MCF 10A (cell line): ENCODE data around the gene LRRK2. TPM values are rescaled to one million over a fixed set of nuclear protein-coding genes. Genes with fewer than 3 reads are reported as not detected.

Source experiments
- Bru-seq: library from RNA; stranded (reverse); fragments of 400-500 nt; gene quantifications from one replicate; lab custom pipeline; 2021; lab: Mats Ljungman, UMichigan
- BruChase-seq, 2 experiments: library from RNA; stranded (reverse); fragments of 400-500 nt; gene quantifications; one replicate each; lab custom pipeline; 2021; lab: Mats Ljungman, UMichigan
- BruUV-seq: library from RNA; stranded (reverse); fragments of 400-500 nt; replicated peaks from 2 replicates; lab custom pipeline; 2021; lab: Mats Ljungman, UMichigan
- CTCF ChIA-PET: fragments of 300-600 bp; sonication (Branson Sonifier 250); formaldehyde crosslinking; extraction: SDS; loops from one replicate; lab custom pipeline; 2021; ENCODE audit warnings: antibody characterized with exemption, inconsistent platforms; lab: Yijun Ruan, JAX
- POLR2A ChIA-PET: fragments of 300-600, 350-650 bp; sonication (Branson Sonifier 250); formaldehyde crosslinking; extraction: SDS; loops from one replicate; lab custom pipeline; 2020; ENCODE audit warnings: antibody characterized with exemption, inconsistent platforms; lab: Yijun Ruan, JAX
- DNase-seq: peaks from one replicate; pipeline ENCODE4 v3.0.0-alpha.2; 2018; ENCODE audit not compliant: unreplicated experiment
- H3K27ac Mint-ChIP-seq: one replicate; pipeline ENCODE4 v1.8.0; 2022; ENCODE audit warnings: mild to moderate bottlenecking, low read depth, mixed read lengths; ENCODE audit not compliant: unreplicated experiment
- H3K27me3 Mint-ChIP-seq: one replicate; pipeline ENCODE4 v1.8.0; 2022; ENCODE audit warnings: mixed read lengths; ENCODE audit not compliant: insufficient read depth, unreplicated experiment
- H3K36me3 Mint-ChIP-seq: one replicate; pipeline ENCODE4 v1.8.0; 2022; ENCODE audit warnings: mild to moderate bottlenecking, moderate library complexity, mixed read lengths; ENCODE audit not compliant: insufficient read depth, unreplicated experiment
- H3K4me1 Mint-ChIP-seq: one replicate; pipeline ENCODE4 v1.8.0; 2022; ENCODE audit warnings: mixed read lengths; ENCODE audit not compliant: insufficient read depth, unreplicated experiment
- H3K4me3 Mint-ChIP-seq: one replicate; pipeline ENCODE4 v1.8.0; 2022; ENCODE audit warnings: mild to moderate bottlenecking, moderate library complexity, mixed read lengths; ENCODE audit not compliant: unreplicated experiment
- H3K9me3 Mint-ChIP-seq: one replicate; pipeline ENCODE4 v1.8.0; 2022; ENCODE audit warnings: mixed read lengths; ENCODE audit not compliant: unreplicated experiment
- intact Hi-C: fragments of 100-400 bp; cut with micrococcal nuclease; formaldehyde crosslinking; loops from 2 replicates; pipeline ENCODE4 v1.14.1; 2022
- long read RNA-seq: library from polyadenylated mRNA; stranded (forward); transcript quantifications from one replicate; pipeline ENCODE4 v2.0.0, GENCODE V29; 2022
- total RNA-seq: library from RNA; stranded (reverse); gene quantifications from 2 replicates; pipeline ENCODE4 v1.2.3, GENCODE V29; 2022
- TF ChIP-seq, protein P1 (sequence below): fragments of 200-600 bp; IDR thresholded peaks from one replicate; pipeline ENCODE4 v1.8.0; 2022; ENCODE audit warnings: antibody characterized with exemption, mild to moderate bottlenecking; ENCODE audit not compliant: unreplicated experiment

Gene LRRK2
- 4.2 and 4.5 TPM in 2 replicates for total RNA-seq
- Bru-seq, nascent RNA, result percentile 48 among the genes with signal in this experiment
- BruChase-seq, experiment 1, labeled RNA remaining after a 6-hour chase, result percentile 39 among the genes with signal in this experiment
- BruChase-seq, experiment 2, labeled RNA remaining after a 2-hour chase, result percentile 41 among the genes with signal in this experiment
- long read RNA-seq, partial matches to known transcripts, result 0 of 1 reads
- long read RNA-seq, other reads (novel, unspliced or antisense), result 1 of 1 reads

- Mint-ChIP-seq H3K27me3 (no peaks in the 10 kb centered on the region), H3K36me3 (no peaks in the 10 kb centered on the region), H3K4me3 (peak within 1 kb of the TSS; percentile 71), H3K9me3 (no peaks in the 10 kb centered on the region), H3K4me1 (peaks cover 42% of the 10 kb centered on the region), H3K27ac (peak within 1 kb of the TSS; percentile 79)
- TSS peak; percentile 49 for BruUV-seq
- DNase-seq, result peak; percentile 58
- ChIA-PET CTCF (interaction anchor here (0.7 to 1.6 kb wide), 7 partner anchors 11 to 91 kb away, joined by 3 to 6 read pairs (median 3); no protein-coding TSS in a partner anchor), POLR2A (interaction anchor here (0.9 to 2.7 kb wide), 13 partner anchors 8 to 87 kb away, joined by 3 to 50 read pairs (median 3); no protein-coding TSS in a partner anchor)
- TF ChIP-seq, protein P1, sequence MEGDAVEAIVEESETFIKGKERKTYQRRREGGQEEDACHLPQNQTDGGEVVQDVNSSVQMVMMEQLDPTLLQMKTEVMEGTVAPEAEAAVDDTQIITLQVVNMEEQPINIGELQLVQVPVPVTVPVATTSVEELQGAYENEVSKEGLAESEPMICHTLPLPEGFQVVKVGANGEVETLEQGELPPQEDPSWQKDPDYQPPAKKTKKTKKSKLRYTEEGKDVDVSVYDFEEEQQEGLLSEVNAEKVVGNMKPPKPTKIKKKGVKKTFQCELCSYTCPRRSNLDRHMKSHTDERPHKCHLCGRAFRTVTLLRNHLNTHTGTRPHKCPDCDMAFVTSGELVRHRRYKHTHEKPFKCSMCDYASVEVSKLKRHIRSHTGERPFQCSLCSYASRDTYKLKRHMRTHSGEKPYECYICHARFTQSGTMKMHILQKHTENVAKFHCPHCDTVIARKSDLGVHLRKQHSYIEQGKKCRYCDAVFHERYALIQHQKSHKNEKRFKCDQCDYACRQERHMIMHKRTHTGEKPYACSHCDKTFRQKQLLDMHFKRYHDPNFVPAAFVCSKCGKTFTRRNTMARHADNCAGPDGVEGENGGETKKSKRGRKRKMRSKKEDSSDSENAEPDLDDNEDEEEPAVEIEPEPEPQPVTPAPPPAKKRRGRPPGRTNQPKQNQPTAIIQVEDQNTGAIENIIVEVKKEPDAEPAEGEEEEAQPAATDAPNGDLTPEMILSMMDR, result no peak
- intact Hi-C loops, result no loop called here
Observed at GRCh38 chr12:40224439-40225291, at the start of gene LRRK2. Gene LRRK2, plus strand, starts transcription at chr12:40224997. Its CDS starts 135 bp downstream, at chr12:40225132.

DNA sequence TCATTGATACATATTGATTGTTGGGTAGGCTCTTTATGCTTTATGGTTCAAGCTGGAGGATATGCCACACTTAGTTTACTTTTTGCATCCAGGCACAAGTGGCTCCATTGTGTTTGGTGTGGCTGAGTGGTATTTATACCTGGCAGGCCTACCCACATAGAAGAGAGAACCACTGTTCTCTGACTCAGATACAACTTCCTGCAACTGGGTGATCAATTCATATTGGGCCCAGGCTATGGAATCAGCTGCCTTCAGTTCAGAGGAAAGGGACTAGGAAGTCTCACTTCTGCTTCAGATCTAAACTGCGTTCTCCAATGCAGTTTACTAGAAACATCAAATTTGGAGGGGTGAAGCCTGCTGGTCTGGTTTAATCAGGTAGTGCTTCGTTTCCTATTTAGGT is 49.8 kb upstream of the LRRK2 start:
- H3K36me3 Mint-ChIP-seq, result no peaks in the 10 kb centered on the region
- H3K9me3 Mint-ChIP-seq, result no peaks in the 10 kb centered on the region
- H3K27me3 Mint-ChIP-seq, result no peaks in the 10 kb centered on the region
- no TSS peak for BruUV-seq
- intact Hi-C loops, result no loop called here
- no peak overlapping the region for H3K4me3 Mint-ChIP-seq
- TF ChIP-seq, protein P1, result no peak
- ChIA-PET CTCF (interaction anchor here (0.7 to 1.2 kb wide), 2 partner anchors 9 to 26 kb away, joined by 3 to 4 read pairs; no protein-coding TSS in a partner anchor), POLR2A (interaction anchor here (0.9 to 1.0 kb wide), 2 partner anchors 16 to 32 kb away, joined by 3 to 4 read pairs; no protein-coding TSS in a partner anchor)
- H3K27ac Mint-ChIP-seq, result no peak overlapping the region
- H3K4me1 Mint-ChIP-seq, result no peaks in the 10 kb centered on the region
- no peak for DNase-seq

GRCh38 chr12:40175489-40175888 is 49.3 kb upstream of the LRRK2 start:
- DNase-seq, result no peak
- Mint-ChIP-seq H3K4me1 (no peaks in the 10 kb centered on the region), H3K27me3 (no peaks in the 10 kb centered on the region), H3K36me3 (no peaks in the 10 kb centered on the region), H3K9me3 (no peaks in the 10 kb centered on the region), H3K27ac (no peak overlapping the region), H3K4me3 (no peak overlapping the region)
- intact Hi-C loops, result no loop called here
- no TSS peak for BruUV-seq
- ChIA-PET CTCF (interaction anchor here (1.0 to 1.2 kb wide), 2 partner anchors 9 to 14 kb away, joined by 3 read pairs; no protein-coding TSS in a partner anchor), POLR2A (interaction anchor here (0.9 to 1.0 kb wide), 2 partner anchors 9 to 15 kb away, joined by 3 to 4 read pairs; no protein-coding TSS in a partner anchor)
- TF ChIP-seq, protein P1, result no peak

DNA sequence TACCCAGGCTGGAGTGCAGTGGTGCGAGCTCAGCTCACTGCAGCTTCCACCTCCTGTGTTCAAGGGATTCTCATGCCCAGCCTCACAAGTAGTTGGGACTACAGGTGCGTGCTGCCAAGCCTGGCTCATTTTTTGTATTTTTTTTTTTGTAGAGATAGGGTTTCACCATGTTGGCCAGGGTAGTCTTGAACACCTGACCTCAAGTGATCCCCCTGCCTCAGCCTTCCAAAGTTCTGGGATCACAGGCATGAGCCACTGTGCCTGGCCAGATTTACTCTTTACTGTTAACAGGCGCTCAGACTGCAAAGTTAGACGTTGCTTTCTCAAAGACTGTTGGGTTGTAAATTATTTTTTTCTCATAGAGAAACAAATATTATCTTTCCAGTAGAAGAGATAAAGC is 46.1 kb upstream of the LRRK2 start:
- no peak overlapping the region for H3K4me3 Mint-ChIP-seq
- no TSS peak for BruUV-seq
- no peaks in the 10 kb centered on the region for H3K4me1 Mint-ChIP-seq
- TF ChIP-seq, protein P1, result no peak
- H3K27ac Mint-ChIP-seq, result no peak overlapping the region
- no peak for DNase-seq
- peaks cover 8% of the 10 kb centered on the region for H3K36me3 Mint-ChIP-seq
- H3K9me3 Mint-ChIP-seq, result no peaks in the 10 kb centered on the region
- intact Hi-C loops, result no loop called here
- H3K27me3 Mint-ChIP-seq, result no peaks in the 10 kb centered on the region
- POLR2A ChIA-PET, result no interaction called here
- CTCF ChIA-PET, result interaction anchor here (0.6 kb wide), 1 partner anchor 1485 kb away, joined by 3 read pairs; no protein-coding TSS in a partner anchor
